WERI-Rb-1 (cell line): Measurements from ENCODE around the gene PHEX.

Experiments
- DNase-seq: peaks from one replicate; pipeline ENCODE4 v3.0.0-alpha.2; 2020
- H3K27ac ChIP-seq: fragments of 250-450 bp; sonication (Bioruptor Pico); 2 replicates; pipeline ENCODE4 v1.5.1; 2020; ENCODE audit warnings: mild to moderate bottlenecking, moderate library complexity
- H3K27me3 ChIP-seq: fragments of 250-450 bp; sonication (Bioruptor Pico); 2 replicates; pipeline ENCODE4 v1.5.1; 2021; ENCODE audit warnings: mild to moderate bottlenecking, low read depth, moderate library complexity; ENCODE audit not compliant: insufficient read depth, severe bottlenecking
- H3K36me3 ChIP-seq: fragments of 250-450 bp; sonication (Bioruptor Pico); 2 replicates; pipeline ENCODE4 v1.5.1; 2020; ENCODE audit warnings: mild to moderate bottlenecking, moderate library complexity
- H3K4me3 ChIP-seq: 2 replicates; pipeline ENCODE4 v1.5.1; 2011; ENCODE audit warnings: low read depth, mild to moderate bottlenecking, control low read depth, low read length
- H3K9me3 ChIP-seq: fragments of 250-450 bp; sonication (Bioruptor Pico); 2 replicates; pipeline ENCODE4 v1.5.1; 2021; ENCODE audit warnings: mild to moderate bottlenecking, moderate library complexity; ENCODE audit not compliant: severe bottlenecking
- CTCF ChIP-seq: IDR thresholded peaks from 2 replicates; pipeline ENCODE4 v1.5.1; 2011; ENCODE audit warnings: low read depth, mild to moderate bottlenecking, control low read depth, inconsistent platforms, low read length

The PHEX gene

GRCh38 chrX:22032084-22032483, at the start of gene PHEX:
Gene PHEX (plus strand): TSS chrX:22032325. CDS start chrX:22033006, 681 bp downstream.
- TF ChIP-seq CTCF, result no peak
- no peak for DNase-seq
- Histone ChIP-seq H3K9me3 (no peaks in the 10 kb centered on the region), H3K27ac (no peak within 1 kb of the TSS), H3K36me3 (no peaks in the 10 kb centered on the region), H3K4me3 (no peak within 1 kb of the TSS), H3K27me3 (peaks cover 4% of the 10 kb centered on the region)

- Histone ChIP-seq H3K27ac (no peak overlapping the region), H3K4me3 (no peak overlapping the region), H3K27me3 (peaks cover 3% of the 10 kb centered on the region), H3K36me3 (peaks cover 10% of the 10 kb centered on the region), H3K9me3 (no peaks in the 10 kb centered on the region)
- TF ChIP-seq CTCF, result peak; percentile 78
- peak; percentile 65 for DNase-seq
Measured at GRCh38 chrX:21985332-21985777, 46.8 kb upstream of the PHEX start.

GRCh38 chrX:21986596-21986995, 45.5 kb upstream of the PHEX start:
- TF ChIP-seq CTCF, result no peak
- no peak for DNase-seq
- Histone ChIP-seq H3K36me3 (peaks cover 10% of the 10 kb centered on the region), H3K4me3 (no peak overlapping the region), H3K27me3 (no peaks in the 10 kb centered on the region), H3K9me3 (no peaks in the 10 kb centered on the region), H3K27ac (no peak overlapping the region)

- DNase-seq, result no peak
- Histone ChIP-seq H3K36me3 (peaks cover 13% of the 10 kb centered on the region), H3K27me3 (no peaks in the 10 kb centered on the region), H3K9me3 (no peaks in the 10 kb centered on the region), H3K4me3 (no peak overlapping the region), H3K27ac (no peak overlapping the region)
- no peak for TF ChIP-seq CTCF
Measured at GRCh38 chrX:21989384-21989783, 42.7 kb upstream of the PHEX start.

GRCh38 chrX:21990832-21991231, 41.3 kb upstream of the PHEX start:
- Histone ChIP-seq H3K27me3 (no peaks in the 10 kb centered on the region), H3K4me3 (no peak overlapping the region), H3K36me3 (peaks cover 13% of the 10 kb centered on the region), H3K27ac (no peak overlapping the region), H3K9me3 (no peaks in the 10 kb centered on the region)
- DNase-seq, result no peak
- TF ChIP-seq CTCF, result no peak

GRCh38 chrX:21991504-21991903, 40.6 kb upstream of the PHEX start:
- peaks cover 11% of the 10 kb centered on the region for H3K36me3 ChIP-seq
- TF ChIP-seq CTCF, result no peak
- no peak overlapping the region for H3K27ac ChIP-seq
- no peaks in the 10 kb centered on the region for H3K9me3 ChIP-seq
- no peaks in the 10 kb centered on the region for H3K27me3 ChIP-seq
- DNase-seq, result no peak
- no peak overlapping the region for H3K4me3 ChIP-seq
